Activated naive CD8-positive, alpha-beta T cell treated with anti-CD3 and anti-CD28 coated beads, Interleukin-2, amount 50 U/mL, for 16 hours (primary cell): ENCODE measurements around the gene ADGRA1.
"Not testable (repeated sequence)": the region's sequence is repeated elsewhere in the genome, so short reads cannot be mapped to it uniquely, and the experiment has no call there.

Experiments
- DNase-seq: peaks from one replicate; pipeline ENCODE4 v3.0.0-alpha.2; 2020; ENCODE audit warnings: low read depth, low spot score

ADGRA1 gene

DNA sequence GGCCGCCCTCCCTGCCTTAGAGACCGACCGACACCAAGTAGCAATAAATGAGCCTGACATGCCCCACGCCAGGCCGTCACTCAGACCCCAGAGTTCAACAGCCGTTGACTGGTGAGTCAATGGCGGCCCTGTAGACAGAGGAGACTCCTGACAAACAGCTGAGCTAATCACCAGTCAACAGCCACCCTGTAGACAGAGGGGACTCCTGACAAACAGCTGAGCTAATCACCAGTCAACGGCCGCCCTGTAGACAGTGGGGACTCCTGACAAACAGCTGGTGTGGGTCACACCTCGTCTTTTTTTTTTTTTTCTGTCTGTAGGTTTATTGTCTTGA lies 55.4 kb downstream of the ADGRA1 start:
- no peak for DNase-seq

DNA sequence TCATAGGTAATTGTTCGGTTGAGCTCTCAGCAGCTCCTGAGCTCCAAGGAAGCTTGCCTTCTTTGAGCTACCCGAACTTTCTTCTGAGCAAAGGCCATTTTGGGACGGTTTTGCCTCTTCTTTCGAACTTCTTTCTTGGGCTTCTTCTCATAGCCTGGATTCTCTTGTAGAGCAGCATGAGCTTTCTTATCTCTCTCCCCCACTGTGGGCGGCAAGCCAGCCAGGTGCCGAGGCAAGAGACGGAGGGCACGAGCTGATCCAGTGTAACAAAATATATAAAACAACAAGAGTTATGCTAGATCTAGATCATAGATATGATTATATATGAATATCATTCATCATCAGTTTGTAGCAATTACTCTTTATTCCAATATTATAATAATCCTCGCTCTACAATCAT lies 55.8 kb downstream of the ADGRA1 start:
- DNase-seq = no peak

DNA sequence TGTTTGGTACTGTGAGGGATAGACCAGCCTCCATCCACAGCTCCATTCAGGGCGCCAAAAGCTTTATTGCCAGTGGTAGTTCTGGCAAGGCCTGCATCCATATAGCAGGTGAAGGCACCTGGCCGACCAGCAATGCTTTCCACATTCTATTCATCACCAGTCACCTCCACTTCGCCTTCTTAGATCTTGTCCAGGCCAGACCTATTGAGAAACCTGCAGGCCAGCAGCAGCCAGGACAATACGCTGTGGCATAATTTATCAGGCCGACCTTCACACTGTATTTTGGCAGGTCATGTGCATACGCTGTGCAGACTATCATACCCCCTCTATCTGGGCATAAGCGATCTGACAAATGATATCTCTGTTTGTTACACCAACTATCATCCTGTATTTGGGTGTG lies 57.0 kb downstream of the ADGRA1 start:
- DNase-seq = no peak

DNA sequence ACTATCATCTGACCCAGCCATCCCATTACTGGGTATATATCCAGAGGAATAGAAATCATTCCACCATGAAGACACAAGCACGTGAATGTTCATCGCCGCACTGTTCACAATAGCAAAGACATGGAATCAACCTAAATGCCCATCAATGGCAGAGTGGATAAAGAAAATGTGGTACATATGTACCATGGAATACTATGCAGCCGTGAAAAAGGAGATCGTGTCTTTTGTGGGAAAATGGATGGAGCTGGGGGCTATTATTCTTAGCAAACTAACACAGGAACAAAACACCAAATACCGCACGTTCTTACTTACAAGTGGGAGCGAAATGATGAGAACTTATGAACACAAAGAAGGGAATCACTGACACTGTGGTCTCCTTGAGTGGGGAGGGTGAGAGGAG lies 62.5 kb downstream of the ADGRA1 start:
- no peak for DNase-seq

DNA sequence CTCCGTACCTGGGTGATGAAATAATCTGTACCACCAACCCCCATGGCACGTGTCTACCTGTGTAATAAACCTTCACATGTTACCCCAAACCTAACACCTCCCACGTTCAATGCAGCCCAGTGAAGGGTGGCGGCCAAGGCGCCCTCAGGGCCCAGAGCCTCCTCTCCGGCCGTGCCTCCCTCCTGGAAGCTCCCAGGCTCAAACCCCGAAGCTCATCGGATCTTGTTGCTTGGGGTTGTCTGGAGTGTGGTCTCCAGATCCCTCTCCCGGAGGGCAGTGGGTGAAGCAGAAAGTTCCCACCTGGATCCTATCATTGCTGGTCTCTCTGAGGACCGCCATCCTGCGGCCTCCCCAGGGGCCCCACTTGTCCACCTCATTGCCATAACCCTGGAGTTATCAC lies 62.9 kb downstream of the ADGRA1 start:
- DNase-seq = no peak

DNA sequence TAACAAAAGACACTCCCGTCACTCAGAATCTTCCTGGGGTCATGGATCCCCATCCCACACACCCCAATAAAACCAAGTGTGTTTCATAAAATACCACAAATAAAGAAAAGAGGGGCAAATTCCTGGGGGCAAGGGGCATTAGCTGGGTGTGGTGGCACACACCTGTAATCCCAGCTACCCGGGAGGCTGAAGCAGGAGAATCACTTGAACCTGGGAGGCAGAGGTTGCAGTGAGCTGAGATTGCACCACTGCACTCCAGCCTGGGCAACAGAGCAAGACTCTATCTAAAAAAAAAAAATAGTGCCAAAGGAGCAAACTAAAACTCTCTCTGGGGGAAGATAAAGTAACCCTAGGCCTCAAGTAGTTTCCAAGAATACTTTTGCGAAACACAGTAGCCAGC lies 63.3 kb downstream of the ADGRA1 start:
- not testable (repeated sequence) for DNase-seq

DNA sequence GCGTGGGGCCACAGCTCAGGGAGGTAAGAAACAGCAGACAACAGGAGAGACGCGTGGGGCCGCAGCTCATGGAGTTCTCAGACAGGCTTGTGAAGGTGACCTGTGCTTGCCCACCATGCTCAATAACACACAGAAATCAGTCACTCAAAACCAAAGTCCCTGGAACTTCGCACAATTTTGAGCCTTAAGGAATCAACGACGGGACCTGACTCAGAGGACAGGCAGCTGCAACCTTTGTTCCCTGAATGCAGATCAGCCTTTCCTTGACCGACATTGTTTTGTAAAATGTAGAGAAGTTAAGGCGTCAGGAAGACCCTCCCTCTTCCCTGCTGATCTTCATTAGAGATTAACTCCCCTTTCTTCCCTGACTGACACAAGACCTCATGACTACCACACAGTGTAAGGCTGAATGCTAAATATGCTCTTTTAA lies 63.8 kb downstream of the ADGRA1 start:
- DNase-seq = no peak

DNA sequence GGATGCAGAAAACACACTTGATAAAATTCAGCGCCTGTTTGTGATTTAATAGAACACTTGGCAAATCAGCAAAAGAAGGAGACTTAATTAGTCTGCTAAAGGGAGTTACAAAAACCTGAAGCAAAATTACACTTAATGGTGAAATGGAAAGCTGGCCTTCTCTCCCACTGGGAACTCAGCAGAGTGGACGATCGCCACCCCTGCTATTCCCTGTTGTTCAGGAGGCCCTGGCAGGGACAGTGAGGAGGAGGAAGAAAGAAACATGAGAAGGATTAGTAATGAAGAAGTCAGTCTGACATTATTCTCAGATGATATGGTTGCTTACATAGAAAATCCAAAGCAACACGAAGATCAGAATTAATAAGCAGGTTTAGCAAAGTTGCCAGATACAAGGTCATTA lies 66.7 kb downstream of the ADGRA1 start:
- DNase-seq = no peak

DNA sequence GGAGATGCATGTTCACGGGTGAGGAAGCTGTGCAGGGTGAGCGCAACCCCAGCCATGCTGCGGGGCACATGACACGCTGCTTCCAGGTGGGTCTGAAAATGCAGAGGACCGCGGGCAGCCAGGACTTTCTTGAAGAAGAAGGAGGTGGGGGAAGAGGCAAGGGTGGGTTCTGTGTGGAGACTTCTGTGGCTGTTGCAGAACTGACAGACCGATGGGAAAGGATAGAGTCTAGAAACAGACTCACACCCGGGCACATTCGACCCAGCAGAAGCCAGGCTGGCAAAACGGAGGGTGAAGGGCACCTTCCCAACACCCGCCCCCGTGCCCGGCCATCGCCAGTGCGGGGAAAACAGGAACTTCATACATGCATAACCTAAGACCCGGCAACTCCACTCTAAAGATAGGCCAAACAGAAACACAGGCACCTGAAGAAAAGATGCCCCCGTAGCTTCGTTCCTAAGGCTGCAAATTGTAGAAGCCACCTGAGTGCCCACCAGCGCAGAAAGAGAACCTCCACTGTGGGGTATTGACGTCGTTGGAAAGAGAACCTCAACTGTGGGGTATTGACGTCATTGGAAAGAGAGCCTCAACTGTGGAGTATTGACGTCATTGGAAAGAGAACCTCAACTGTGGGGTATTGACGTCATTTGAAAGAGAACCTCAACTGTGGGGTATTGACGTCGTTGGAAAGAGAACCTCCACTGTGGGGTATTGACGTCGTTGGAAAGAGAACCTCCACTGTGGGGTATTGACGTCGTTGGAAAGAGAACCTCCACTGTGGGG lies 67.5 kb downstream of the ADGRA1 start:
- DNase-seq = no peak

DNA sequence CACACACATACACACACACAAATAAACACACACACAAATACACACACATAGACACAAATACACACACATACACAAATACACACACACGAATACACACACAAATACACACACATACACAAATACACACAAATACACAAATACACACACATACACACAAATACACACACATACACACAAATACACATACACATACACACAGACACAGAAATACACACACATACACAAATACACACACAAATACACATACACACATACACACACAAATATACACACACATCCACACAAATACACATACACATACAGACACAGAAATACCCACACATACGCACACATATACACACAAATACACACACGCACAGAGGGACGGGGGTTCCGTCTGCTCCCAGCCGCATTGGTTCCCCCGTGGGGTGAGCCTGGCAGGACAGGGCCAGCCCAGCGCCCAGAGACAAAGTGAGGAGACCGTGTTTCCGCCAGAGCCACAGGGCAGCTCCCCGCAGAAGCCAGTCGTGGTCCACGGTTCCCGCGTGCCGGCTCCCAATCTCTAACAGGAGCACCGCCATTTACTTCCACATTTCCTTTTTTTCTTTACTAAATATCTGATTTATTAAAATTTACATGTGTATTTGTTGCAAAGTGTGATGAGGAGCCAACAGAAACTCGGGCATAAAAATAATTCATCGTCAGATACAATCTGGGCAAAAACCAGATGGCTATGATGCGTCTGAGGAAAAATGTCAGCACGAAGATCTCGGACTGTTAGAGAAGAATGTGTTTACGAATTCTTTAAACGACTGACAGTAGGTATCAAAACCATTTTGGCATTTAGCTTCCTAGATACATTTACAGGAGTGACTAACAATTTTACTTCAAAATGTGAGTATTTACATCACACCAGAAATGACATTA lies 69.2 kb downstream of the ADGRA1 start:
- no peak for DNase-seq

DNA sequence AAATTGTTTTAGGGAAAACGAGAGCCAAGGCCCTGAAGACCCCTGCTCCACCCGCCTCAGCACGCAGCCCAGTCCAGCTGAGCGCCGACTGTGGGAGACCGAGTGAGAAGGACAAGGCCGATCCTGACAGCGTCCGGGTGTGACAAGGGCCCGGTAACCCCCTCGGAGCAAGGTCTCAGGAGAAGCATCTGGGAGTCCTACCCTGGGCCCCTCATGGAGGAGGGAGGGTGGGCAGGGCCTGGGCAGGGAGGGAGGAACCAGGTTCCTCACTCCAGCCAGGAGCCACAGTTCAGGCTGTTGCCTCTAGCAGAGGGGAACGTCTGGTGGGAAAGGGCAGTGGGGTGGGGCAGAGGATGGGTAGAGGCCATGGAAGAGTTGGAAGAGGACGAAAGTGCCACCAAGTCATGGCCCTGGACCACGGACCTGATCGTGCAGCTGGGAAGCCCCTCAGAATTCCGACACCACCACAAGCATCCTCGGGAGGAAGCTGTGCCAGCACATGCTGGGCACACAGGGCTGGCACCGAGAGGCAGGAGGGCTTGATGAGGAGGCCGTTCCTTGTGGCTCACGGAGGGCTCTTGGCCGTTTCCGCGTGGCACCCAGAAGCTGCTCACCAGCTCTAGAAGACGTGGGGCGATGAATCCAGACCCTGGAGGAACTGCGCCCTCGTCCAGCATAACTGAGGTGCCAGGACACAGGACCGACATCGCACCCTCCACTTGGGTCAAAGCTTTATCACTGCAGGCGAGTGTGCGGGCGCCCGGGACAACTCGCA lies 70.1 kb downstream of the ADGRA1 start:
- no peak for DNase-seq

DNA sequence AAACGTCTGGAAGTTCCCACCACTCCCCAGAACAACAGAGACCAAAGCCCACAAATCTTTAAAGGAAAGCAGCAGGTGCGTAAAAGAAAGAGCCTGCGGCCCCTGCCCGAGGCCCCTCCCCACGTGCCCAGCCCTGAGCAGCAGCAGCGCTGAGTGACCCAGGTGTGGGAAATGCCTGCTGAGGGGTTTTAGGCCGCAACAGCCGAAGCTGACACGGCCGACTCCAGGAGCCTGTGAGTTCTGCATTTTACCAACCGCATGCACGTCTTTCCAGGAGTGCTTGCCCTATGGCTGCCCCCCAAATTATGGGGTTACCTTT lies 70.7 kb downstream of the ADGRA1 start:
- DNase-seq = no peak

DNA sequence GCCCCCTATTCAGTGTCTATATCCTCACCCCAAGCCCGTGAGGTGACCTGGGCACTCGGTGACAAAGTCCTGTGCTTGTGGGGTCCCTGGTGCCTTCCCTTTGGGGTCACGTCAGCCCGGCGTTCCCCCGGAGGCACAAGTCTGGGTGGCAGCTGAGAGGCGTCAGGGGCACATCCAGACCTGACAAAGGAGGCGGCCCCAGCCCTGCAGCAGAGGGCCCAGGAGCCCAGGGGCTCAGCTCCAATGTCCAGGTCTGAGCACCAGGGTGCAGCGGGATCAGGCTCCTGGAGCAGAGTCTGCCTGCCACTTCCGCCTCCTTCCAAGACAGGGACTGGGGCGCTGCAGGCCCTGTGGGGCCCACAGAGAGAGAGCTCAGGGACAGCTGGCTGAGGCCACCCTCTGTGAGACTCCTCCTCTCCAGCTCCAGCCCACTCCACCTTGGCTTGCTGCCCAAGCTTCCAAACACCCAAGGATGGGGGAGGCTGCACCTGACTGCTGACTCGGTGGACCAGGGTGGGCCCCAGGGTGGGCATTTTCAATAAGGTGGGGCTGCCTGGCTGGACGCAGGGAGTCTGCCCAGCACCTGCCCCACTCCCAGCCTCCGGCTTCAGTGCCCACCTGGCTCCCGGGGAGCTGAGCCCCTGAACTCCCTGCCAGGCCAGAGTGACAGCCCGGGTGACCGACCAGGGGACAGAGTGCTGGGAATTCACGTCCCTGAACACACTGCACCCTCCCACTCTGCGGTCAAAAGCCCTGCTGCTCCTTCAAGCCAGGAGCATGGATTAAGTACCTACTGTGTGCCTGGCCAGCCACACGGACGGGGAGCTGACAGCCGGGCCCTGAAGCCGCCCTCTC lies 71.3 kb downstream of the ADGRA1 start:
- no peak for DNase-seq

DNA sequence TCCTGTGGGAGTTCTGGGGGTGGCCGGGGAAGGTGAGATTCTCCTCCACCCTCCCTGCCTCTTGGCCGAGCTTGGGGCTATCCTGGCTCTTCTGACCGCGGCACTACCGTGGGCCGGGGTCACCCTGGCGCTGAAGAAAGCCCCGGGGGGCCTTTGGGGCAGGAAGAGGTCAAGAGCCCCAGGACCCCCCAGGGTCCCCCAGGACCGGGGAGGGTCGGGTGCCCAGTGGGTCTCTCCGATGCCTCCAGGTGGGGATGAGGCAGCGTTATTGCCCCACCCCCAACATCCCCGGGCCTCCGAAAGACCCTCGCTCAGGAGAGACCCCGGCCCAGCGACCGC lies 71.9 kb downstream of the ADGRA1 start:
- no peak for DNase-seq

DNA sequence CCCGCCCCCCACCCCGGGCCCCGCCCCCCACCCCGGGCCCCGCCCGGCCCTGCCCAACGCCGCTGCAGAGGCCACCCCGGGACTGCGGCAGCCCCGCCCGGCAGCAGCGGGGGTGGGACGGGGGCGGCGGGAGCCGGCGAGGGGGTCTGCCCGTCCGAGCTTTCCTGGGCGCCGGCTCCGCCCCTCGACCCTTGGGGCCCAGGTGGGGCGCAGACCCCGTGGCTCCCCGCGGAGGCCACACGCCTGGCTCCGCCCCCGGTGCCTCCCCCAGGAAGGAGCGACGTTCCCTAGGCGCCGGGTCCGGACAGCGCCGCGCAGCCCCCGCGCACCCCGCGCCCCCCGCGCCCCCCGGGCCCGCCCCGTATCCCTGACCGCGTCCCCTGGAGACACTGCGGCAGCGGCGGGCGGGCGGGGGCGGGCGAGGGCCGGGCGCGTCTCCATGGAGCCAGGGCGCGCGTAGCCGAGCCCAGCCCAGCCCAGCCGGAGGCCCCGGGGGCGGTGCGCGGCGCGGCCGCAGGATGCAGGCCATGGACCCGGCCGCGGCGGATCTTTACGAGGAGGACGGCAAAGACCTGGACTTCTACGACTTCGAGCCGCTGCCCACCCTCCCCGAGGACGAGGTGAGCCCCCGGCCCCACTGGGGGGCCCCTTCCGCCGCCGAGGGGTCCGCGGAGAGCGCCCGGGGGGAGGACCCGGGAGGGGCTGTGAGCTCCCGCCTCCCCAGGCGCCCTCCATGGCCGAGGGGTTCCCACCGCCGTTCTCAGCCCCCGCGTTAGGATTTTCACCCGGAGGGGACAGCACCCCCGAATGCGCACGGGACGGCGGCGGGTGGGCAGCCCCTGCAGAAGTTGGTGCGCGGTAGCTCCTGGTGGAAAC lies 72.5 kb downstream of the ADGRA1 start, which contains the start of gene KNDC1:
TSS of gene KNDC1 (plus strand) at position 270 of the 876 bp plus-strand sequence. CDS start at position 519, 249 bp downstream.
- no peak for DNase-seq

DNA sequence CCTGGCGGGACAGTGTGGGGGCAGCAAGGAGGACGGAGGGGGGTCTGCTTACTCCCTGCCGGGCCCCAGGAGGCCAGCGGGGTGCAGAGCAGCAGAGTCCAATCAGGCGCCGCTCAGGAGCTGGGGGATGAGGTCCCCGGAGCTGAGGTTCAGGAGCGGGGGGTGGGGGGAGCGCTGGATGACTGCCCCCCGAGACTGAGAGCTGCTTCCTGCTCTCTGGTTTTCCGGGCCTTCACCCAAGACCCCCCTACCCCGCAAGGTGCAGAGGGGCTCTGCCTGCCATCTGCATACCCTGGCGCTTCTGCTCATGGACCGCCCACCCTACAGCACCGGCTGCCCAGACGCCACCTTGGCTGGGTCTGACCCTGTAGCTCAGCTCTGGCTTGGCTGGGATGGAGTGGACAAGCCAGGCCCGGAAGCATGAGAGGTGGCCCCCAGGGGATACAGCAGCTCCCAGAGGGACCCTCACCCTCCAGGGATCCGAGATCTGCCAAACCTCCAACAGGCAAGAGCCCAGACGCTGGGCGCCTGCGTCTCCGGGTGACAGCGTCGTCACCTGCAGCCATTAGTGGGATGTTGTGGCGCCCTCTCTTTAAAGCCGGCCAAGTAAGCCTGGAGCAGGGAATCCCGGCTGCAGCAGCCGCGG lies 73.2 kb downstream of the ADGRA1 start:
- DNase-seq = no peak

DNA sequence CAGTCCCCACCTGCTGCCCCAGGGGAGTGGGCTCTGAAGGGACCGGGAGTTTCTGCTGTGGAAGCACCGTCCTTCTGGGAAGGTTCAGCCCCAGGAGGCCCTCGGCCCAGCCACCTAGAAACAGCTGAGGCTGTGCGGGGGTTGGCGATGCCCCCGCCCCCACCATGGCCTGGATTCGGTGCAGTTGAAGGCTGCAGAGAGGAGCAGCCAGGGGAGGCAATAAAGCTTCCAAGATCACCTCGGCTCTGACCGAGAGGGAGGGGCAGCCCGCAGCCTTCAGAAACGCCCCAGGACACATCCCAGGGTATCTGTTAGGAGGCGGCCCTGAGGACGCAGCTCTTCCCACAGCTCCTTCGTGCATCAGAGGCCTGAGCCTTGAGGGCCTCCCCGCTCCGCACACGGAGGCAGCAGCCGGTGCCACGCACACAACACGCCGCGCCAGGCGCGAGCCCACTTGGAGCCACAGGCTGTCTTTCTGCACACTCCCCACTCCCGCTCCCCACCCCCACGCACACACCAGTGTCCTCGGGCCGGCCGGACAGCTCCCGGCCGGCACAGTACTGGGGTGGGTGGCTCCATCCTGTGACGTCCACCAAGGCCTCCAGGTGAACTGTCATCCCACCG lies 73.9 kb downstream of the ADGRA1 start:
- DNase-seq = no peak

DNA sequence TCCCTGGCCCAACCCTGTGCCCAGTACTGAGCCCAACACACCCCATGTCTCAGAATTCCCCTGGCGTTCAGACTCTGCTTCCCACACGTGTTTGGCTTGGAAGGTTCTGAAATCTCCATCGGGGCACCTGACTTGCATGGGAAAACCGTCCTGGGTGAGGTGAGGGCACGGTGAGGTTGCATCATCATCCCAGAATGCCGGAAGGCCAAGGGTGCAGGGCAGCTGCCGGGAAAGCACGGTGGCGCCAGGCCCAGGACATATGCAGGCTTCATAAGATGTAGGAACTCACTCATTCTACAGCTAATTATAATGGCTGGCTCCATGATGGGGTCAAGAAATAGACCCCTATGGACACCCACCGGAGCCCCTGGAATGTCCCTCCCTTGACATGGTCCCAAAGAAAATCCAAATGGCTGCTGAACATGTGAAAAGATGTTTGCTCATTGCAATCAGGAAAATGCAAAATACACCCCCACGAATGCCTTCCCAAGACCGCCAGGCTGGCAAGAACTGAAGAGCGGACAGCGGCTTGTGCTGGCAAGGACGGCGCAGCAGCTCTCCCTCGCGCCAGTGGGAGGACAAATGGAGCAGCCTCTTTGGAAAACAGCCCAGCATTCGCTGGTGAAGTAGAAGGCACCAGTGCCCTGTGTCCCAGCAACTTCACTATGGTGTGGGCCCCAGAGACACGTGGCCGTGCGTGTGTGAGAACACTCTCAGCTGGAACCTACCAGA lies 74.6 kb downstream of the ADGRA1 start:
- DNase-seq = no peak
